GM18868 (cell line): ENCODE measurements around the gene TBL3.
"Not testable (repeated sequence)": the region's sequence is repeated elsewhere in the genome, so short reads cannot be mapped to it uniquely, and the experiment has no call there.

ENCODE experiments used
- ATAC-seq: cut with Tn5 transposase; IDR thresholded peaks from one replicate; pipeline ENCODE4 v1.9.1; 2021; ENCODE audit warnings: mild to moderate bottlenecking, moderate library complexity; ENCODE audit not compliant: unreplicated experiment

TBL3 gene

GRCh38 chr16:1971796-1972489, at the start of gene TBL3:
Gene TBL3 (plus strand): TSS chr16:1972053. CDS start chr16:1972165, 112 bp downstream.
- peak; percentile 85 for ATAC-seq

- ATAC-seq: no peak
Observed at GRCh38 chr16:1922357-1922756, 49.5 kb upstream of the TBL3 start.

GRCh38 chr16:1923299-1924034, 48.4 kb upstream of the TBL3 start:
- no peak for ATAC-seq

GRCh38 chr16:1924095-1924494, 47.8 kb upstream of the TBL3 start:
- ATAC-seq: no peak

GRCh38 chr16:1926271-1926670, 45.6 kb upstream of the TBL3 start:
- ATAC-seq: no peak

- ATAC-seq: no peak
Observed at GRCh38 chr16:1929105-1929504, 42.7 kb upstream of the TBL3 start.

- peak; percentile 83 for ATAC-seq
Observed at GRCh38 chr16:1929578-1930337, 42.1 kb upstream of the TBL3 start.

- ATAC-seq: no peak
Observed at GRCh38 chr16:1930338-1930720, 41.5 kb upstream of the TBL3 start.

- ATAC-seq: no peak
Observed at GRCh38 chr16:1932050-1933028, 39.5 kb upstream of the TBL3 start.

- no peak for ATAC-seq
Observed at GRCh38 chr16:1933097-1933661, 38.7 kb upstream of the TBL3 start.

GRCh38 chr16:1936945-1937479, 34.8 kb upstream of the TBL3 start:
- ATAC-seq: no peak

- ATAC-seq: no peak
Observed at GRCh38 chr16:1938316-1938715, 33.5 kb upstream of the TBL3 start.

- no peak for ATAC-seq
Observed at GRCh38 chr16:1938910-1939309, 32.9 kb upstream of the TBL3 start.

GRCh38 chr16:1939833-1940232, 32.0 kb upstream of the TBL3 start:
- not testable (repeated sequence) for ATAC-seq

GRCh38 chr16:1940273-1941161, 31.3 kb upstream of the TBL3 start:
- no peak for ATAC-seq

- no peak for ATAC-seq
Observed at GRCh38 chr16:1941162-1942046, 30.4 kb upstream of the TBL3 start.

GRCh38 chr16:1942047-1942809, 29.6 kb upstream of the TBL3 start:
- ATAC-seq: no peak
